HG03439 (cell line): ENCODE measurements around the gene IGF2R.

Experiments used
- ATAC-seq: cut with Tn5 transposase; IDR thresholded peaks from one replicate; pipeline ENCODE4 v1.9.1; 2021; ENCODE audit warnings: mild to moderate bottlenecking, moderate library complexity; ENCODE audit not compliant: unreplicated experiment

IGF2R gene

DNA sequence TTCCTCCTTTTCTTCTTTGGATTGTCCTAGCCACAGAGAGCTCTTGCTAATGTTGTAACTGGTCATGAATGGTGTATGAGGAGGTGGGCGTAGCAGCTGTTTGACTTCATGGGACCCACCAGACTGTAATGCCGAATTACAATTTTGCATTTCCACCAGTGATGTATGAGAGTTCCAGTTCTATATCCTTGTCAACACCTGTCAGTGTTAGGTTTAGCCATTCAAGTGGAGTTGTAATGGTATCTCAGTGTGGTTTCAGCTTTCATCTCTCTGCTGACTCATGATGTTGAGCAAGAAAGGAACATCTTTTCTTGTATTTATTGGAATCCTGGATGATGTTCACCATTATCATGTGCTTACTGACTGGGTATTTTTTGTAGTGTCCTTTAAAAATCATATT, 5.1 kb downstream of the IGF2R start:
- peak; percentile 43 for ATAC-seq

DNA sequence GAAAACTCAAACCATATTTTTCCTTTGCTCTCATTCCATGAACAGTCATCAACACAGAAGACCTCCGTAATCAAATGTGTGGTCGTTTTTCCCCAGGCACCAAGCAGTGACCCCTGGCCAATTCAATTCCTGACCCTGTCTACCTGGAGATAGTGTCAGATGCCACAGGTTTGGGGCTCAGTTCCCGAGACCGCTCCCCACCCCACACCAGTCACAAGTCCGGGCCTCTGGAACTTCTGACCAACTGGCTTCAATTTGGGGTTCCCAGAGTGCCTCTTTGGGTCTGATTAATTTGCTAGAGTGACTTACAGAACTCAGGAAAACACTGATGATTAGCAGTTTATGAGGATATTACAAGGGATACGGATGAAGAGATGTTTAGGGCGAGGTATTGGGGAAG, 6.0 kb downstream of the IGF2R start:
- no peak for ATAC-seq

DNA sequence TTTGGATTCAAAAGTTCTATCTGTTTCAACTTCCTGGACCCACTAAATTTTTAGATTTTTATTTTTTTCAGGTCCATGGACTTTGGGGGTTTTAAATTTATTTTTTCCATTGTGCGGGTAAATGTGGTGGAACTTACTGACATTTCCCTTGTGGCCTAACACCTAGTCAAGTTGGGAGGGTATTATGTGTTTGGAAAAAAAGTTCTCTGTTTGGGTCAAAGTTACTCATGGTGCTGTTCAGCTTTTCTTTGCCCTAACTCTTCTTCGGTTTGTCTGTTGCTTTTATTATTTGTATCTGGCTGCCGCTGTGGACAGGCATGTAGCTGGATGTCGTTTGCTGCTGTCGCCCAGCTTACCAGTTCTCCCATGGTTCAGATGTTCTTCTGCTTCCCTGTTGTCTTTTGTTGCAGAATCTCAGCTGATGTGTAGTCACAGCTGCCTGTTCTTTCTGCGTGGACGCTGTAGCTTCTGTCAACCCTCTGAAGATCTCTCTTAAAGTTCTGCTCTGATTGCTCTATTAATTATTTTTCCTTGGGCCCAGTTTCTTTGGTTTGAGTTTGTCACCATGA, 7.9 kb downstream of the IGF2R start:
- ATAC-seq, result no peak

DNA sequence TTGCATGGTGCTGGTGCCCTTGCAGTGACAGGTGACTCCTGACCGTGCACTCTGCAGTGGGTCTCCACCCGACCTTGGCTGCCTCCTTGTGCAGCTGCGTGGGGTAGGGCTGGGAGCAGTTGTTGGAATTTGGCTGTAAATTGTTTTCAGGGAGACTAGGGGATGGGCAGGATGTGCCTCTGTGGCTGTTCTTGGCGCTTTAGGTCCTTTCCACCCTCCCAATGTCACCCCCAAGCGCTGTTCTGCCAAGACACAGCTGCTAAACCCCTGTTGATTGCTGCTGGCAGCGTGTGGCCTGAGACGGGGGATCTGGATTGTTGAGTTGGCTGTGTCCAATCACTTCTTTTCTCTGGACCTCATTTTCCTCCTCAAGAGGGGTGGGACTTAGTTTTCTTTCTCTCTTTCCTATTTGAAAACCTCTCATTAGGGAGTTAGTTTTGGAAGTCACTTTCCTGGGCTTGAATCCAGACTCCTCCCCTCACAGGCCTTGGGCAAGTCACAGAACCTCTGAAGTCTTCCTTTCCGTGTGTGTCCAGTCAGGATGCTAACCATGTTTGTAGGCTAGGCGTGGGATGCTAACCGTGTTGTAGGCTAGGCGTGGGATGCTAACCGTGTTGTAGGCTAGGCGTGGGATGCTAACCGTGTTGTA, 8.5 kb downstream of the IGF2R start:
- no peak for ATAC-seq

DNA sequence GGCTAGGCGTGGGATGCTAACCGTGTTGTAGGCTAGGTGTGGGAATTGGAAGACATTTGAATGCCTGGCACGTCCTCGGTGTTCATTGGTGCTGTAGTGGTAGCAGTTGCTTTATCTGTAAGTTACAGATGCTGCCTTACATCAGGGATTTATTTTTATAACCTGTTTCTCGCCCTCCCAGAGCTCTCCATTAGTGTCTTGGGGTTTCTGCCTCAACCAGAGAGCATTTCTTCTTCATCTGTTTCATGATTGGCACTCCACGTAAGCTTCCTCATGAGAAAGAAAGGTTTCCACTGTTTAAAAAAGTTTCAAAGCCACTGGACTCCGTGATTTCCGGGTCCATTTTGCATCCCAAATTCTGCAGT, 9.0 kb downstream of the IGF2R start:
- ATAC-seq, result no peak

DNA sequence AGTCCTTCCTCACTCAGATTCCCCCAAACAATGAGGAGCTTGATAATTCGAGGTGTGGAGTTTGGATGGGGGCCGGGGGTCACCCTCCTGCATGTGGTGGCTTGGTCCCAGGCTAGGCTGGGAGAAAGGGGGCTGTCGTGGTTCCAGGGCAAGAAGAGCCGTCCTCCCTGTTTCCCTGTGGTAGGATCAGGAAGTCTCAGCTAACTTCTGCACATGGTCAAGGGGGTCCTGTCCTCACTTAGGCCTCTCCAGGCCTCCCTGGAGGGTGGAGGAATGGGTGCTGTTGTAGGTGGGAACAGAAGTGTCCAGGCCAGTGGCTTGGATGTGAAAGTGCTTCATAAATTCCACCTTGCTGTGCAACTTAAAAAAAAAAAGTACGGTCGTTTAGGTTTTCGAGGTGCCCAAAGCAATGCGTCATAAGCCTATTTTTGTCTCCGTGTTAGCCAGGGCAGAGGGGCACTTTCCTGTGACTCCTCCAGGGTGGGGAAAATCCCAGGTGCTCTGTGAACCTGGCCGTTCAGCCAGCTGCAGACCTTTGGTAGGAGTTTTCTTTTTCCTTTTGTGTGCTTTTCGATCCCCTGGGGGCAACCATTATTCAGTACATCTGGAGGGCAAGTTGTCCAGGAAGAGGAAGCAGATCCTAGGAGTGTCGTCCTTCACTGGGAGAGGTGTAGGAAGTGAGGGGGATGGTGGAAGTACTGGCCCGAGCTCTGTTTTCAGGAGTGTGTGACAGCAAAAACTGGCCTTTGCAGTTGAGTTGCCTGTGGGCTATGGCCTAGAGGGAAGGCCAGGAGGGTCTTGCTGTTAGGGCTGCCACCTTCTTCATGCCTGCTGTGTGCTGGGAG, 9.6 kb downstream of the IGF2R start:
- peak; percentile 26 for ATAC-seq

DNA sequence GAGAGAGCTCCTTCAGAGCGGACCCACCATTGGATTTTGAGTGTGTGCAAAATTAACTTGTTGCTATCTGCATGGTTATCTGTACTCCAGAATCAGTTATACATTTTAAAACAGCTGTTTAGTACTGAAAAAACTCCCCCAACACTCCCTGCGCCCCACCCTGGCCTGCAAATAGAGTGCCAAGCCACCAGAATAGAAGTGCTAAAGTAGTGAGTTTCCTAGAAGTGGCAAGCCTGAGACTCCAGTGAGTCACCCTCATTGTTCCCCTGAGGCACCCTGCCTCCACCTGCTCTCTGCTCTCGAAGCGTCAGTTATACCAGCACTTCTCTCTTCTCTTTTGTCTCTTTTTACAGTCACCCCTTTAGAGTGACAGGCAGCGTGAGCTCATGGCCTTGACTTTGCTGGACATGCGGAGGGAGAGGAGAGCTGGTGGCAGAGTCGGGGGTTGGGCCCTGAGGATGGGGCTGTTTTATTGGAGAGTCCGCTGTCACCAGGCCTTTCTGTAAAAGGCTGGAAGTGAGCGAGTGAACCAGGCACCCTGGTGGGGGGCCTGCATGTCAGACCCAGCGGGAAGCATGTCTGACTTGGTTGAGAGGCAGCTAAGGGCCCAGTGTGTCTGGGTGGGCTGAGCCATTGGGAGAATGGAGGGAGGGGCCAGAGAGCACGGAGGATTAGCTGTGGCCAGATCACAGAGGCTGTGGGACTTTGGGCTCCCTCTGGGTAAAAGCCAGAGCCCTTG, 10.4 kb downstream of the IGF2R start:
- peak; percentile 76 for ATAC-seq

DNA sequence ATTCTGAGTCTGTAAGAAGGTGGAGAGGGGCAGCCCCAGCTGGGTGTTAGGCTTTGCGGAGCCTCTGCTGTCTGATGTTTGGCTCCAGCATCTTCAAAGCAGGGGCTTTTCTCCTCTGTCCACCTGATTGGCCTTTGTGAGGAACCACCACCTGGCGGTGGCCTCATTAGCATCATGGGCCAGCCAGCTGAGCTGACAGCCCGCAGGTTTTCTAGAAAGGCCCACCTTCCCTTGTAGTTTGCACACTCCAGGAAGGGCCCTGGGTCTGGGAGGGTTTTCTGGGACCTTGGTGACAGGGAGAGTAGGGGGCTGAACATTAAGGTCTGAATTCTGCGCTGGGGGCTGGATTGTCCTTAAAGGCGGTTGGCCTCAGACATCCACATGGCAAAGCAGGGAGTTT, 11.6 kb downstream of the IGF2R start:
- ATAC-seq, result no peak

DNA sequence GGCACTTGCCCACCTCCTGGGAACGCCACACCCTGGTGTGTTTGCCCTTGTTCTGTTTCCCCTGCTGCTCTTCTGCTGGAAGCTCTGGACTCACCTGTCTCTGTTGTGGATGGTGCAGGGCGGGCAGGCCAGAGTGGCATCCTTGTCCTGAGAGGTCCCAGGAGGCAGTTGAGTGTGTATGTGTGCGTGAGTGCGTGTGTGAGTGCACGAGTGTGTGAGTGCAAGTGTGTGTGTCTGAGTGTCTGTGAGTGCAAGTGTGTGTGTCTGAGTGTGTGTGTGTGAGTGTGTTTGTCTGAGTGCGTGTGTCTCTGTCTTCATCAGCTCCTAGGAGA, 12.2 kb downstream of the IGF2R start:
- ATAC-seq, result no peak

DNA sequence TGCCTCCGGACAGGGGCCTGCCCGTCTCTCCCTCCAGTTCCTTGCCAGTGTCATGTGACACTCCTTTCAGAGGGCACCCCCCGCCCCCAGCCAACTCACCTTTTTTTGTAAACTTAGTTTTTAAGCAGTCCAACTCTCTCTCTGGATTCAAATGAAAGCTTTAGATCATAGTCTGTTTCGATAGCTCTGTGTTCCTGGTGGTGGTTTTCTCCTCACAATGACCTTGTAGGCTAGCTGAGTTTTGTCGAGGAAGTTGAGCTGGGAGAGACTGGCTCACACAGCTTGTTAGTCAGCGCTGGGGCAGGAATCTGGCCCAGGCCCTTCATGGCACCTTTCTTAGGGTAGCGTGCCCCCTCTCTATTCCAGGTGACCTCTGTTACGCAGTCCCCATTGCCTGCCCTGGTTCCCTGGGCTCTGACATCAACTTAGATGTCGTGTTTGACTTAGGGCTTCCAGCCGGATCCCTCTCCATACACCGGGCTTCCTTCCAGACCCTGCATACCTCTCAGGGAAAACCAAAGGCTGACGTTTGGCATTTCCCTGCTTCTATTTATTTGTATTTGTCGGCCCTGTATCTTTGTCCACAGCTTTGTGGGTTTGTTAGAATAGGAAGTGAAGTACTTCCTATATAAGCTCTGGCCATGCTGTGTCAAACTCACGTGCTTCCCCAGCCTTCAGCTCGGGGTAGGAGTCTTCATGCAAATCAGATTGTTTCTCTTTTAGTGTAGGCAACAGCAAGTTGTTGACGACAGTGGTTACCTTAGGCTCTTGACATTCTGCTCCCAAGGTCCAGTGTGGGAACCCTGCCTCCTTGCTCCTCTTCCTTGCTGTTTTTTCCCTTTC, 12.7 kb downstream of the IGF2R start:
- ATAC-seq, result peak; percentile 67

DNA sequence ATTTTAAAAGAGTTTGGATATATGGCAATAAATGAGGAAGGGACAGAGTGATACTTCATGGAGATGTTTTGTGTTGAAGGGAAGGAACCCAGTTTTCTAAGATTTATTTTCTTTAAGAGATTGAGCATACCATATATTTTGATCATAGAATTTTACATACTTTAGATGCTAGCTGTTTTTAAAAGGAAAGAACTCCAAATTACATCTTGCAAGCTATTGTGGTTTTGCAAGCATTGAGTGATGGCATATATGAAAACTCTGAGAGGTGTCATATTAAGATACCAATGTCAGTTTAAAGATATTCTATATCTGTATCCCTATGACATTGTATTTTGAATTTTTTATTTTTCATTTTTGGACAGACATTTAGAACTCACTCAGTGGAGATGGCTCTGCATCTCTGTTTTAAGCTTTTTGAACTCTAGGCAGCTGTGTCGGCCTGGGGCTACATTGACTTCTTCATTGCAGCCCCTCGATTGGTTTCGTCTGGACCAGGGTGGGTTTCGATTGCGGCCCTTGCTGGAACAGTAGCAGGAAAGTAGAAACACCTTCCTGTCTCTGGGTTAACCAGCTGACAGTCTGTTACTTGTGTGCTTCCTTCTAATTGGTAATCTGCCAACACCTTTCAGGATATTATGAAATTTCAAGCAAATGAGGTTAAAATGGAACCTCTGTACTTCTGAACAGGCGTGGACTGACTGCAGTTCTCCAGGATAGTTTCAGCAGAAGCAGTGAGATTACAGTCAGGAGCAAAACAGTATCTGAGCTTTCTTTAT, 14.0 kb downstream of the IGF2R start:
- ATAC-seq, result no peak

DNA sequence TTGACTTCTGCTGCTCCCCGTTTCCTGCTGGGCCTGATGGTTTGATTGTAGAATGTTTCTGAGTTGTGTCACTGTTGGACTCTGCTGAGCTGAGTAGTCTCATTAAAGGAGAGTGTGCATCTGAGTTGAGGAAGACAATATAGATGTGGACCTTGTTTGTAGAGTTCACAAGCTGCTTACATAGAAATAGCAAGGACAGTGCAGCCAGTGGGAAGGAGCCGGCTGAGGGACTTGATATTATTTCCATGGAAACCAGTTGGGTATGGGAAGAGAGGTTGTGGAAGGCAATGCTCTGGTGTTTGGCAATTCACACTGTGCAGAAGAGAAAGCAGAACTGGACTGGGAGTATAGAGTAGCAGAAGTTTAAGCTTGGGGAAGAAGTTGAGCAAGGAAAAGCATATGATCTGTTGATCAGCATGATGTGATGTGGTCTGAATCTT, 14.8 kb downstream of the IGF2R start:
- ATAC-seq, result no peak

DNA sequence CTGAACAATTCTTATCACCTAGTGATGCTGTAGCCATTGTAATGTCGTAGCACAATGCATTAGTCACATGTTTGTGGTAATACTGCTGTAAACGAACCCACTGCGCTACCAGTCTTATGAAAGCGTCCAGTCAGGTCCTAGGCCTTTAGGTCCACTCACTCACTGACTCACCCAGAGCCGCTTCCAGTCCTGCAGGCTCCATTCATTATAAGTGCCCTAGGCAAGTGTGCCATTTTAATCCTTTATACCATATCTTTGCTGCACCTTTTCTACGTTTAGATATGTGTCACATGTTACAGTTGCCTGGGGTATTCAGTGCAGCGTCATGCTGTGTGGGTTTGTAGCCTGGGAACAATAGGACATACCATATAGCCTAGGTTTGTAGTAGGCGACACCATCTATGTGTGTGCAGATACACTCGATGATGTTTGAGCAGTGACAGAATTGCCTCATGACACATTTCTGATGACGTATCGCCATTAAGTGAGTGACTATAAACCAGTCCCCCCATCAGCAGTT, 15.4 kb downstream of the IGF2R start:
- no peak for ATAC-seq

DNA sequence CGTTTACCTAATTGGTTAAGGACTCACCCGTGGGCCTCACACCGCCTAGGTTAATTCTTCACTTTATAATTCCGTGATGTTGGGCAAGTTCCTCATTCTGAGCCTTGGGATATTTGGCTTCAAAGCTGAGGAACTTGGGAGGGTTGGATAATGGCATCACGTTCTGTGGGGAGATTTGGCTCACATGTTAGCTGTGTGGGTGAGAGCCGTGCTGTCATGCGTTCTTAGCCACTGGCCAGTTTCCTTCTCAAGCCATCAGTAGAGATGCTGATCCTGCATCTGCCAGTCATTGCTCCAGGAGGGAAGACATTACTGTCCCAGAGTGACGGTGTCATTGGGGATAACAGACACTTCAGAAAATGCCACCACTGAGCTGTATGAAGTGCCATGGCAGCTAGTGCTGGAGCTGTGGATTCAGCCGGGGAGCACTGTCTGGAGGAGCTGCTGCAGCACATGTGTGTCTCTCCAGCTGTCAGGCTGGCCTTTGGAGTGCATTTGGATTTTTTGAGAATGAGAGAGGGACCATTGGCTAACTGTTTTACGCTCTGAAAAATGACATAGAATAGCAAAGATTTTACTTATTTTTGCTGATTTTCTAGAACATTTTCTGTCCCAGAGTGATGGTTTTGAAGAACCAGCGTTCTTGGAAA, 16.5 kb downstream of the IGF2R start:
- ATAC-seq, result no peak

DNA sequence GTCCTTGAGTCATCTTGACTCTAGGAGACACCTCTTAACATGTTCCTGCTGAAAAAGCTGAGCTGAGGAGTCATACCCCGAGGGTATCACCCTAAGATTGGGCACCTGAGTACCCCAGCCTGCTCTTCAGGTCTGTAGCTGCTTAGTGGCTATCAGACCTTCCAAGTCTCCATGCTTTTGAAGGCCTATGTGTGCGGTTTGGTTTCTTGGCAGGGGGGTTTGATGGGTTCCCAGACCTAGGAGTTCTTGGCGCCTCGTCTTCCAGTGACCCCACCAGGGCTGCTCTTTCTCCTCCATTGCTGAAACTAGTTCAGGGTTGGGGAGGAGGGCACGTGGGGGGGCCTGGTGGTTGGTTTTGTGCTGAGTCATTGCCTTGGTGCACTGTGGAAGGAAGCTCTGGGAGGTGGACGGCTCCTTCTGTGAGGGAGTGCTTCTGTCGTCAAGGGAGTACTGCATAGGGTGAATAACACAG, 20.1 kb downstream of the IGF2R start:
- ATAC-seq, result no peak

DNA sequence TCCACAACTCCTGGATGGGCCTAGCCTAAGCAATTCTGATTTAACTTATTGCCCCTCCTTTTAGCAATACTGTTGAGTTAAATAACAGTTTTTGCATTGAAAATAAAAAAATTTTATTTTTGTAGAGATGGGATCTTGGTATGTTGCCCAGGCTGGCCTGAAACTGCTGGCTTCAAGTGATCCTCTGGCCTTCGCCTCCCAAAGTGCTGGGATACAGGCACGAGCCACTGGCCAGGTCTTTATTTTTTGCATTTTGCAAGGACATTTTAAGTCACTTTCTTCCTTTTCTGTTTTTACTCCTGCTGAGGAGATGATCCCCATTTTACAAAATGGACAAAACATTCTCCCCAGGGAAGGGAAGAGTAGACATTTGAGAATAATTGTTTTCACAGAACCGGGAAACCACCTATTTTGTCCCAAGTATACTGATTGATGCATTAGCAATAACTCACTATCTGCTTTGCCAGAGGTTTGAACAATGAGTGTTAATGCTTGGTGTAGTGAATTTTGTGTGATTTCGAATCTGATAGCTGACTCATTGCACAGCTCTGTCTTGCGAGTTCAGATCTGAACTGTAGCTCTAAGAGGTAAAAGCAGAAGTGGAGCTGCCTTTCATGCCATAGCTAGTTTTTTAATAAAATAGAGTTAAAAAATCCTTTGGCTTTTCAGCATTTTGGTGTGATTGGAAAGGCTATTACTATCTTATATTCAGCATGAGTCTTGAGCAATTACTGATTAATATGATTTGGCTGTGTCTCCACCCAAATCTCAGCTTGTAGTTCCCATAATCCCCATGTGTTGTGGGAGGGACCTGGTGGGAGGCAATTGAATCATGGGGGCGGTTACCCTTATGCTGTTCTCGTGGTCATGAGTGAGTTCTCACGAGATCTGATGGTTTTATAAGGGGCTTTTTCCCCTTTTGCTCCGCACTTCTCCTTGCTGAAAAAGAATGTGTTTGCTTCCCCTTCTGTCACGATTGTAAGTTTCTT, 20.9 kb downstream of the IGF2R start:
- peak; percentile 72 for ATAC-seq

DNA sequence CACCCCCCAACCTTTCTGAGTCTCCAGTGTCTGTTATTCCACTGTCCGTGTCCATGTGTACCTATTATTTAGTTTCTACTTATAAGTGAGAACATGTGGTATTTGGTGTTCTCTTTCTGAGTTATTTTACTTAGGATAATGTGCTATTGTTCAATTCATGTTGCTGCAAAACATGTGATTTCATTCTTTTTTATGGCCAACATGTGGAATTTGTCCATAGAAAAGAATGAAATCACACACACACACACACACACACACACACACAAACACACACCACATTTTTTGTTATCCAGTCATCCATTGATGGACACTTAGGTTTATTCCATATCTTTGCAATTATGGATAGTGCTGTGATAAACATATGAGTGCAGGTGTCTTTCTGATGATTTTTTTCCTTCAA, 23.5 kb downstream of the IGF2R start:
- ATAC-seq, result no peak

DNA sequence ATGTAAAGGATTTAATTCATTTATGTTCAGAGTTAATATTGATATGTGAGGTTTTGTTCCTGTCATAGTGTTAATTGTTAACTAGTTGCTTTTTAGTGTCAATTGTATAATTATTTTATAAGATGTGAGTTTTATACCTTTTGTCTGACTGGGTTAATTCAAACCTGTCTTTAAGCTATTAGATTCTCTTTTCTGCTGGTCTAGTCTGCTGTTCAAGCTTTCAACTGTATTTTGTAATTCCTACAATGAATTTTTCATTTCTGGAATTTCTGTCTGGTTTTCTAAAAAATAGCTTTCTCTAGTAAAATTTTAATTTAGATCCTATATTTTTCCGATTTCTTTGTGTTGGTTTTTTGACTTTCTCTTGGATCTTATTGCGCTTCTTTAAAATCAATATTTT, 26.5 kb downstream of the IGF2R start:
- ATAC-seq, result no peak
